Lung (tissue), 12 donors: Measurements from ENCODE around the gene LAMC3. TPM values are rescaled to one million over a fixed set of nuclear protein-coding genes. Genes with fewer than 3 reads are reported as not detected.

Experiments used
- ATAC-seq: fragments of 200-7000 bp; cut with Tn5 transposase; one replicate; pipeline ENCODE4 v1.9.1; 2020; ENCODE audit warnings: moderate number of reproducible peaks; ENCODE audit not compliant: insufficient read depth, low FRiP score
- DNase-seq, 3 donors: peaks; one replicate each; pipeline ENCODE4 v3.0.0-alpha.2; 2013 to 2017
- H3K27ac ChIP-seq, 2 donors: one replicate each; pipeline ENCODE4 v1.5.1; 2013; ENCODE audit warnings: mild to moderate bottlenecking in 2 of 2, moderate library complexity in 2 of 2, control low read depth in 1 of 2, inconsistent platforms in 1 of 2, low read depth in 1 of 2, low read length in 1 of 2
- H3K27me3 ChIP-seq, 3 donors: one replicate each; pipeline ENCODE4 v1.5.1; 2013; ENCODE audit warnings: low read length in 2 of 3; ENCODE audit not compliant: control insufficient read depth in 3 of 3, insufficient read depth in 3 of 3
- H3K36me3 ChIP-seq, 4 donors: one replicate each; pipeline ENCODE4 v1.5.1; 2013; ENCODE audit warnings: low read length in 4 of 4, mild to moderate bottlenecking in 1 of 4, moderate library complexity in 1 of 4; ENCODE audit not compliant: control insufficient read depth in 4 of 4, insufficient read depth in 4 of 4
- H3K4me1 ChIP-seq, 5 donors: one replicate each; pipeline ENCODE4 v1.5.1; 2013; ENCODE audit warnings: low read length in 5 of 5, mild to moderate bottlenecking in 2 of 5, moderate library complexity in 1 of 5; ENCODE audit not compliant: control insufficient read depth in 5 of 5, insufficient read depth in 5 of 5
- H3K4me3 ChIP-seq: one replicate; pipeline ENCODE4 v1.5.1; 2013; ENCODE audit warnings: mild to moderate bottlenecking, control low read depth, moderate library complexity
- H3K9ac ChIP-seq, 2 donors: one replicate each; pipeline ENCODE4 v1.5.1; 2013; ENCODE audit warnings: low read length in 2 of 2, control low read depth in 1 of 2; ENCODE audit not compliant: insufficient read depth in 1 of 2
- H3K9me3 ChIP-seq, 4 donors: one replicate each; pipeline ENCODE4 v1.5.1; 2013; ENCODE audit warnings: low read length in 3 of 4, mild to moderate bottlenecking in 1 of 4, moderate library complexity in 1 of 4; ENCODE audit not compliant: control insufficient read depth in 4 of 4, insufficient read depth in 3 of 4
- WGBS, 2 donors: extraction: QIAGEN DNeasy Blood & Tissue Kit; methylation state at CpG; one replicate each; pipeline ENCODE4 v1.1.7; 2013; 5-methylcytosine and 5-hydroxymethylcytosine counted together
- polyA plus RNA-seq, 2 donors: library from polyadenylated mRNA; stranded (reverse); fragments of 200-250 nt; gene quantifications; one replicate each; pipeline ENCODE4 v1.2.1, GENCODE V29; 2013
- total RNA-seq, 2 donors: library from RNA; depleted of rRNA in 1 of 2; stranded (reverse); fragments of >200 nt in 1 of 2; gene quantifications; one replicate each; pipeline ENCODE4 v1.2.1, GENCODE V29; 2014 to 2021
- TF ChIP-seq, protein P1 (sequence below): IDR thresholded peaks from 2 replicates; pipeline ENCODE4 v1.5.1; 2012; ENCODE audit warnings: mild to moderate bottlenecking; ENCODE audit errors: control extremely low read depth, extremely low read depth
- donor health status: control.
- donor health status: control.
- donor health status: Bipolar disorder and iron deficiency.
- donor health status: healthy.
- donor health status: DM: yes; HTN: yes; CAD: no.

The LAMC3 gene
- total and polyA plus RNA-seq, 4 donors: 10.5 to 24.3 (median 14.1) TPM

- H3K36me3 ChIP-seq: no peaks in the 10 kb centered on the region
- no peak overlapping the region for H3K27ac ChIP-seq
- no peak for DNase-seq
- H3K4me3 ChIP-seq: no peak overlapping the region
- peaks cover 0 to 2% (median 0%) of the 10 kb centered on the region in 4 donors for H3K9me3 ChIP-seq
- WGBS, 2 donors: 89 to 93% methylated on average over 3 of the region's 3 CpGs
- no peak for ATAC-seq
- no peaks in the 10 kb centered on the region for H3K27me3 ChIP-seq
- H3K9ac ChIP-seq: no peak overlapping the region
- peaks cover 0 to 23% (median 0%) of the 10 kb centered on the region in 5 donors for H3K4me1 ChIP-seq
- TF ChIP-seq, protein P1, sequence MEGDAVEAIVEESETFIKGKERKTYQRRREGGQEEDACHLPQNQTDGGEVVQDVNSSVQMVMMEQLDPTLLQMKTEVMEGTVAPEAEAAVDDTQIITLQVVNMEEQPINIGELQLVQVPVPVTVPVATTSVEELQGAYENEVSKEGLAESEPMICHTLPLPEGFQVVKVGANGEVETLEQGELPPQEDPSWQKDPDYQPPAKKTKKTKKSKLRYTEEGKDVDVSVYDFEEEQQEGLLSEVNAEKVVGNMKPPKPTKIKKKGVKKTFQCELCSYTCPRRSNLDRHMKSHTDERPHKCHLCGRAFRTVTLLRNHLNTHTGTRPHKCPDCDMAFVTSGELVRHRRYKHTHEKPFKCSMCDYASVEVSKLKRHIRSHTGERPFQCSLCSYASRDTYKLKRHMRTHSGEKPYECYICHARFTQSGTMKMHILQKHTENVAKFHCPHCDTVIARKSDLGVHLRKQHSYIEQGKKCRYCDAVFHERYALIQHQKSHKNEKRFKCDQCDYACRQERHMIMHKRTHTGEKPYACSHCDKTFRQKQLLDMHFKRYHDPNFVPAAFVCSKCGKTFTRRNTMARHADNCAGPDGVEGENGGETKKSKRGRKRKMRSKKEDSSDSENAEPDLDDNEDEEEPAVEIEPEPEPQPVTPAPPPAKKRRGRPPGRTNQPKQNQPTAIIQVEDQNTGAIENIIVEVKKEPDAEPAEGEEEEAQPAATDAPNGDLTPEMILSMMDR: no peak
Observed at GRCh38 chr9:131035548-131035947, 26.6 kb downstream of the LAMC3 start.

GRCh38 chr9:131036071-131036470, 27.1 kb downstream of the LAMC3 start:
- 85 to 90% methylated on average over 24 of the region's 24 CpGs for WGBS, 2 donors
- H3K27me3 ChIP-seq: no peaks in the 10 kb centered on the region
- DNase-seq (no peak), ATAC-seq (no peak)
- TF ChIP-seq, protein P1: no peak
- H3K27ac ChIP-seq: no peak overlapping the region
- H3K9ac ChIP-seq: no peak overlapping the region
- H3K9me3 ChIP-seq: peaks cover 0 to 2% (median 0%) of the 10 kb centered on the region in 4 donors
- no peaks in the 10 kb centered on the region for H3K36me3 ChIP-seq
- peaks cover 0 to 23% (median 0%) of the 10 kb centered on the region in 5 donors for H3K4me1 ChIP-seq
- H3K4me3 ChIP-seq: no peak overlapping the region

DNA sequence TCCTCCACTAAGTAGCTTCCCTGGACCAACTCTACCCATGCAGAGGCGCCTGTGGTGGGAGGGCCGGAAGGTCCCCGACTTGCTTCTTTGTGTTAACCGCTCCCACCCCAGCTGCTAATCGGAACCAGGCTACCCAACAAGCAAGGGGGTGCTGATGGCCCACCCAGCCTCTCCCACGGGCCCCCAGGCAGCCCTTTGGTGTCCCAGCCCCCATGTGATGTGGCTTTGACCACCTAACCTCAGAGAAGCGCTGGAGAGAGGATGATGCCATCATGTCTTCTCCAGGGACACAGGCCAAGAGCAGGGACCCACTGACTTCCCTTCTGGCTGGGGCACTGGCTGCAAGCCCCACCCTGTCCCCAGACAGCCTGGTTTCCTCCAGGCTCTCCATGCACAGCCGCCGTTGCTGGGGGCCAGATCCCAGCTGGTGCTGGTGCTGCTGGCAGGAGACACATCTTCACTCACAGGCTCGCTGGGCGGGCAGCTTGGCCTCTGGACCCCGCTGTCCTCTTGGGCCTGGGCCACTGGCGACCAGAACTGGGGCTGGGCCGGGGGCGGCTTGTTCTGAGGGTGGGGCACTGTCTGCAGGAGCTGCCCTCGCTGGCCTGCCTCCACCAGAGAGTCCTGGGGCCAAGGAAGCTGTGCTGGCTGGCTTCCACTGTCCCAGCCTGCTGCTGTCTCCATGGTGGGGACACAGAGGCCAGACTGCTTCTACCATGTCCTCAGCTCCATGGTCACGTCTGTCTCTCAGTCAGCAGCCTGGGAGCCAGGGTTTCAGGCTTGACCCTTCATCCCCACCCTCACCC, 27.8 kb downstream of the LAMC3 start:
- TF ChIP-seq, protein P1: no peak
- peak; percentile 65 to 70 (median 68) for DNase-seq
- no peaks in the 10 kb centered on the region for H3K27me3 ChIP-seq
- WGBS, 2 donors: 63 to 83% methylated on average over 17 of the region's 17 CpGs
- peaks cover 0 to 23% (median 0%) of the 10 kb centered on the region in 5 donors for H3K4me1 ChIP-seq
- H3K4me3 ChIP-seq: no peak overlapping the region
- H3K9me3 ChIP-seq: peaks cover 0 to 2% (median 0%) of the 10 kb centered on the region in 4 donors
- no peaks in the 10 kb centered on the region for H3K36me3 ChIP-seq
- H3K9ac ChIP-seq: no peak overlapping the region
- peak overlapping the region in 1 of 2 donors; percentile 43 for H3K27ac ChIP-seq
- ATAC-seq: no peak
